ENCODE data around the gene FADS3. TPM values are rescaled to one million over a fixed set of nuclear protein-coding genes. Genes with fewer than 3 reads are reported as not detected.
A peak's percentile ranks its signal among the peaks of the same experiment; 100 is the strongest.

FADS3 gene
- total RNA-seq, 1 donor from 2014 or later, result 135 TPM

DNA sequence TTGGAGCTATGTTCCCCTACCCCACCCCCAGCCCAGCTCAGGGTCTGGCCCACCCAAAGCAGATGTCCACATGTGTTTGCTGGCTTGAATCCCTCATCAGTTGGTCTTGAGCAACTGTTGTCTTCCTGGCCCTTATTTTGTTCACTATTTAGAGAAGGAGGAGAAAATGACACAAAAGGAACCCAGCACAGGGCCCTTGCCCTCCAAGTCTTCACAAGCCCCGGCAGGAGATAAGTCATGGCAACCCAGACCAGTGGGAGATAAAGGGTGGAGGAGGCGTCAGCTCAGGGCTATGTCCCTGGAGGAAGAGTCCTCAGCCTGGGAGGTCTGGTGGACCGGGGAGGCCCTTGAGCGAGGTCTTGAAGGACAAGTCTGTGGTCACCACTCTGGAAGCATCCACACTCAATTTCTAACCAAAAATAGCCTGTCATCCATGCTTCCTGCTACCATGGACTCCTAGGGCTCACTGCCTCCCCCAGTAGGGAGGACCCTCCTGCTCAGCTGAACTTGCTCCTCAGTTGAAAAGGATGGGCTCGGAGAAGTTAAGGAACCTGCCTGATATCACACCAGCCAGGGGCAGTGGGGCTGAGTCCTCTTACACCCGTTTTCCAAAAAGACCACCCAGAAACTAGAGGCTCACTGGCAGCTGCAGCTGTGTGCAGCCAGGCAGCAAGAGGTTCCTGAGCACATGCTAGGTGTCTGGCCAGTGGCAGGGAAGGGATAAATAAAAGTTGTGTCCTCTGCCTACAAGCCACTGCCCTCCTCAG, 27.8 kb upstream of the FADS3 start:
- ChIA-PET CTCF (no interaction called here), POLR2A (no interaction called here)
- ATAC-seq (ENCODE audit: low read depth) (no peak), DNase-seq (no peak)
- Mint-ChIP-seq H3K4me3 (no peak overlapping the region), H3K4me1 (peaks cover 14% of the 10 kb centered on the region), H3K9me3 (no peaks in the 10 kb centered on the region), H3K27ac (no peak overlapping the region), H3K27me3 (peaks cover 48% of the 10 kb centered on the region), H3K36me3 (ENCODE audit: low read depth) (no peaks in the 10 kb centered on the region)
- intact Hi-C loops (cut with micrococcal nuclease), result no loop called here
- TF ChIP-seq, protein P1, sequence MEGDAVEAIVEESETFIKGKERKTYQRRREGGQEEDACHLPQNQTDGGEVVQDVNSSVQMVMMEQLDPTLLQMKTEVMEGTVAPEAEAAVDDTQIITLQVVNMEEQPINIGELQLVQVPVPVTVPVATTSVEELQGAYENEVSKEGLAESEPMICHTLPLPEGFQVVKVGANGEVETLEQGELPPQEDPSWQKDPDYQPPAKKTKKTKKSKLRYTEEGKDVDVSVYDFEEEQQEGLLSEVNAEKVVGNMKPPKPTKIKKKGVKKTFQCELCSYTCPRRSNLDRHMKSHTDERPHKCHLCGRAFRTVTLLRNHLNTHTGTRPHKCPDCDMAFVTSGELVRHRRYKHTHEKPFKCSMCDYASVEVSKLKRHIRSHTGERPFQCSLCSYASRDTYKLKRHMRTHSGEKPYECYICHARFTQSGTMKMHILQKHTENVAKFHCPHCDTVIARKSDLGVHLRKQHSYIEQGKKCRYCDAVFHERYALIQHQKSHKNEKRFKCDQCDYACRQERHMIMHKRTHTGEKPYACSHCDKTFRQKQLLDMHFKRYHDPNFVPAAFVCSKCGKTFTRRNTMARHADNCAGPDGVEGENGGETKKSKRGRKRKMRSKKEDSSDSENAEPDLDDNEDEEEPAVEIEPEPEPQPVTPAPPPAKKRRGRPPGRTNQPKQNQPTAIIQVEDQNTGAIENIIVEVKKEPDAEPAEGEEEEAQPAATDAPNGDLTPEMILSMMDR (IDR thresholded peaks at IDR 0.05), result no peak

DNA sequence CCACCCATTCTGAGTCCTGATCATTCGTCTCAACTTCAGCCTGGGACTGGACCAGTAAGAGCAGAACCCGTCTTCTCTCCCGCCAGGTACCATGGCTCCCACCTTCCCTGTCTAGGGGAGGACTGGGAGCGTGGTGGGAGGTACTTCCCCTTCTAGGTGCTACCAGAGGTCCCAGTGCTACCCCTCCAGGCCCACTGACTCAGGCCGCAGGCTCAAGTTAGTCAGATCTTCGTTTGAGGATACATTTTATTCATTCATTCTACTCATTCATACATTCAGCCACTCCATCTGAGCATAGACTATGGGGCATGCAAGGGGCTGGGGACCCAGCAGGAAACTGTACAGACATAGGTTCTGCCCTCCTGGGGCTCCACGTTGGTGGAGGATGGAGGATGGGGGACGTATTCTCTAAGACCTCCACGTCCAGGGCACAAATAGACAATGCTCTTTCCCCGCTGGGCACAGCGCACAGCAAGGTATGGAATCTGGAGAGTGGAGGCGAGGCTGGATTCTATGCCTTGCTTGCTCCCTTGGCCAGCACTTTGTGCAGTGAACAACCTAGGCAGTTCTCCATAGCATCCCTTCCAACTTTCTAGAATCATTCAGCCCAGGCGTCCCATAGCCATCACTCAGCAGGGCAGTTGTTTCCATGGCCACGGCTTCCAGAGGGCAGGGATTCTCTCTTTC, 27.0 kb upstream of the FADS3 start:
- no peak overlapping the region for H3K27ac Mint-ChIP-seq
- DNase-seq (no peak), ATAC-seq (ENCODE audit: low read depth) (no peak)
- peak overlapping the region; percentile 79 for H3K4me3 Mint-ChIP-seq
- ChIA-PET CTCF (interaction anchor here (0.6 kb wide), 1 partner anchor 1864 kb away, joined by 4 read pairs; no protein-coding TSS in a partner anchor), POLR2A (no interaction called here)
- TF ChIP-seq, protein P1 (IDR thresholded peaks at IDR 0.05), result no peak
- peaks cover 14% of the 10 kb centered on the region for H3K4me1 Mint-ChIP-seq
- H3K27me3 Mint-ChIP-seq, result peaks cover 55% of the 10 kb centered on the region
- intact Hi-C loops (cut with micrococcal nuclease), result no loop called here
- no peaks in the 10 kb centered on the region for H3K36me3 Mint-ChIP-seq (ENCODE audit: low read depth)
- no peaks in the 10 kb centered on the region for H3K9me3 Mint-ChIP-seq

DNA sequence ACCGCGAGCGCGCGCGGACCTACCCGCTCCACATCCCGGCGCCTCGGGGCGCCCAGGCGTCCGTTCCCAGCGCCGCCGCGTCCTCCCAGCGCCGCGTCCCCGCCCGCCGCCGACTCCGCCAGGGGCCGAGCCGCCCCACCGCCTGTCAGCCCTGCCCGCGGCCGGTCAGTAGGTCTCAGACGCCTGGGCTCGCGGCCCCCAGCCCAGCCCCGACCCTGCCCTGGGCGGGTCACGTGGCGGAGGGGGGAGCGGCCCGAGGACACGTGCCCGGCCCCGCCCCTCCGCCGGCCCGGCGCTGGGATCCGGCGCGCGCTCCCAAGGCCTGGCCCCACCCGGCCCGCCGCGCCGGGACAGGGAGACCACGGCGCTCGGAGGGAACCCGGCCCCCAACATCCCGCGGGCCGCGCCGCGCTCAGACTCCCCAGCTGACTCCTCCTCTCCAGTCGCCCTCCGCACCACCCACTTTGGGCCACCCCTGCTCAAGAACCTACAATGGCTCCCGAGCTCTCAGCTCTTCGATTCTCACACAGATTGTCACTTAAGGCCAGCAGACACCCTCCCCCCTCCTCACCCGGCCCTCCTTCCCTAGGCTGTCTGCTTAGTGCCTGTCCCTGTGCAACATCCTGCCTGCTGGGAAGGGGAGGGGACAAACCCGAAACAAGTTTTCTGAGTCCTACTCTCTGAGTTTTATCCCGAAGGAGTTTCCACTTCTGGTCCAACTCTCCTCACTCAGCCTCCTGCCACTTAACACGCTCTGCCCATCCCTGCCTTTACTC, 26.2 kb upstream of the FADS3 start, which contains the start of gene RAB3IL1:
Gene RAB3IL1 (minus strand): TSS at position 233 of the 776 bp plus-strand sequence. CDS start 199 bp downstream, at position 34.
- H3K36me3 Mint-ChIP-seq (ENCODE audit: low read depth), result no peaks in the 10 kb centered on the region
- no peaks in the 10 kb centered on the region for H3K9me3 Mint-ChIP-seq
- TF ChIP-seq, protein P1 (IDR thresholded peaks at IDR 0.05), result no peak
- H3K27ac Mint-ChIP-seq, result no peak within 1 kb of the TSS
- POLR2A ChIA-PET, result no interaction called here
- H3K27me3 Mint-ChIP-seq, result peaks cover 55% of the 10 kb centered on the region
- peak within 1 kb of the TSS; percentile 79 for H3K4me3 Mint-ChIP-seq
- CTCF ChIA-PET, result interaction anchor here (0.6 kb wide), 1 partner anchor 1865 kb away, joined by 4 read pairs; no protein-coding TSS in a partner anchor
- peak; percentile 21 for ATAC-seq (ENCODE audit: low read depth)
- intact Hi-C loops (cut with micrococcal nuclease), result no loop called here
- H3K4me1 Mint-ChIP-seq, result peaks cover 10% of the 10 kb centered on the region
- DNase-seq, result no peak

DNA sequence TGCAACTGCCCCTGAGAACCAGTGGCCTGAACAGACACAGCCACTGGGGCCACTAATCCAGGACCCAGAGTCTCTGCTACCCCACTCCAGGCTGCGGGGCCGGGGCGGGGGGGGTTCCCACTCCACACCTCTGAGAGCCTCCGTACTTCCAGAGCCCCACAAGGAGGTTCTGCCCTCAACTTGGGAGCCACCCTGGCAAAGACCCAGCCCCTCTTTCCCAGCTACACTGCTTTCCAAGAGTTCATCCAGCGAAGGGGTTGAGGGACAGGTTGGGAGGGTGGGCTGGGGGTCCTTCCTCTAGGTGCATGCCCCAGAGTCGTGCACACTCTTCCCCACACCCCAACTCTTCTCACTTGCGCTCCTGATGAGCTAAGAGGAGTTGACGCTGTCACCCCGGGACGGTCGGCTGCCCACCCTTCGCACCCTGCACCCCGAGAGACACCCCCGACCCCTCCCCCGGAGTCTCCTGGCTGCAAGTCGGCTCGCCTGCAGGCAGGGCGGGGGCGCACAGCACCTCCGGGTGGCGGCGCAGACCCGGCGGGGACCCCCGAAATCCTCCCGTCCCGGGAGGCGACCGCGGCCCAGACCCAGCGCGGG, 25.5 kb upstream of the FADS3 start:
- CTCF ChIA-PET, result no interaction called here
- intact Hi-C loops (cut with micrococcal nuclease), result no loop called here
- POLR2A ChIA-PET, result no interaction called here
- peak; percentile 20 for DNase-seq
- no peak overlapping the region for H3K27ac Mint-ChIP-seq
- H3K9me3 Mint-ChIP-seq, result no peaks in the 10 kb centered on the region
- H3K27me3 Mint-ChIP-seq, result peaks cover 55% of the 10 kb centered on the region
- no peak for ATAC-seq (ENCODE audit: low read depth)
- H3K4me1 Mint-ChIP-seq, result peaks cover 9% of the 10 kb centered on the region
- no peaks in the 10 kb centered on the region for H3K36me3 Mint-ChIP-seq (ENCODE audit: low read depth)
- peak overlapping the region; percentile 70 for H3K4me3 Mint-ChIP-seq
- TF ChIP-seq, protein P1 (IDR thresholded peaks at IDR 0.05), result no peak

Data from activated B cell treated with CpG ODN at 0.5 μM for 24 hours (primary cell).